GM12878 (cell line): Measurements from ENCODE around the gene SNX8. TPM values are rescaled to one million over a fixed set of nuclear protein-coding genes. Genes with fewer than 3 reads are reported as not detected.
"Not testable (repeated sequence)": the region's sequence is repeated elsewhere in the genome, so short reads cannot be mapped to it uniquely, and the experiment has no call there.

Experiments used
- ATAC-seq: fragments of 200-7000 bp; cut with Tn5 transposase; 3 replicates; pipeline ENCODE4 v1.9.1; 2020; ENCODE audit warnings: mild to moderate bottlenecking, moderate library complexity
- BruUV-seq: library from RNA; stranded (reverse); fragments of 400-500 nt; replicated peaks from 2 replicates; lab custom pipeline; 2021; lab: Mats Ljungman, UMichigan
- CTCF ChIA-PET: fragments of 300-600 bp; sonication (Branson Sonifier 250); formaldehyde crosslinking; extraction: SDS; loops from one replicate; lab custom pipeline; 2021; ENCODE audit warnings: inconsistent platforms; lab: Yijun Ruan, JAX
- POLR2A ChIA-PET: fragments of 350-600 bp; formaldehyde crosslinking; extraction: SDS; loops from one replicate; lab custom pipeline; 2021; ENCODE audit warnings: inconsistent platforms; lab: Charles Lee
- RAD21 ChIA-PET: fragments of 300-600 bp; sonication (Branson Sonifier 250); formaldehyde crosslinking; loops from one replicate; lab custom pipeline; 2023; ENCODE audit warnings: antibody characterized with exemption; ENCODE audit not compliant: unreplicated experiment; lab: Charles Lee
- SMC1A ChIA-PET: fragments of 300-600 bp; sonication (Branson Sonifier 250); formaldehyde crosslinking; loops from one replicate; lab custom pipeline; 2023; ENCODE audit not compliant: unreplicated experiment, uncharacterized antibody; lab: Charles Lee
- DNase-seq: peaks from one replicate; pipeline ENCODE4 v3.0.0-alpha.2; 2011; ENCODE audit warnings: low read depth, low spot score
- FAIRE-seq: peaks from 3 replicates; lab custom pipeline; 2011; peaks lifted over from hg19 to GRCh38; lab: Jason Lieb, UNC
- H2AFZ ChIP-seq: 2 replicates; pipeline ENCODE4 v1.6.0; 2011; ENCODE audit warnings: low read depth, low read length, control low read depth; ENCODE audit not compliant: control insufficient read depth
- H3K27ac ChIP-seq: 2 replicates; pipeline ENCODE4 v1.5.1; 2011; ENCODE audit warnings: control low read depth; ENCODE audit not compliant: control insufficient read depth, insufficient read depth
- H3K27me3 ChIP-seq, 2 experiments: replicated peaks in 1 of 2; 2 replicates each; pipeline versions ENCODE4 v1.6.0 to v1.6.1; 2011; ENCODE audit warnings: low read length in 1 of 2; ENCODE audit not compliant: control insufficient read depth in 2 of 2, insufficient read depth in 2 of 2
- H3K36me3 ChIP-seq, 2 experiments: 2 replicates each; pipeline ENCODE4 v1.5.1; 2011; ENCODE audit warnings: low read length in 1 of 2; ENCODE audit not compliant: control insufficient read depth in 2 of 2, insufficient read depth in 2 of 2
- H3K4me1 ChIP-seq: 2 replicates; pipeline ENCODE4 v1.6.1; 2011; ENCODE audit warnings: mild to moderate bottlenecking, low read length, moderate library complexity, mixed read lengths; ENCODE audit not compliant: control insufficient read depth, insufficient read depth
- H3K4me2 ChIP-seq: 2 replicates; pipeline ENCODE4 v1.6.0; 2011; ENCODE audit warnings: control low read depth; ENCODE audit not compliant: control insufficient read depth, insufficient read depth
- H3K4me3 ChIP-seq: fragments of 200-600 bp; sonication (generic); 2 replicates; pipeline ENCODE4 v1.5.1; 2016
- H3K79me2 ChIP-seq: 2 replicates; pipeline ENCODE4 v1.6.0; 2011; ENCODE audit warnings: low read length; ENCODE audit not compliant: control insufficient read depth, insufficient read depth
- H3K9ac ChIP-seq: 2 replicates; pipeline ENCODE4 v1.8.0; 2011; ENCODE audit warnings: low read length, control low read depth, mixed read lengths; ENCODE audit not compliant: control insufficient read depth, insufficient read depth
- H3K9me3 ChIP-seq: replicated peaks from 3 replicates; pipeline ENCODE4 v1.5.1; 2011; ENCODE audit warnings: mild to moderate bottlenecking, low read length; ENCODE audit not compliant: control insufficient read depth, insufficient read depth
- H4K20me1 ChIP-seq: 2 replicates; pipeline ENCODE4 v1.6.0; 2011; ENCODE audit not compliant: control insufficient read depth, insufficient read depth
- BRCA1 ChIP-seq: IDR thresholded peaks from 2 replicates; pipeline ENCODE4 v1.6.1; 2011; ENCODE audit warnings: low read depth, low read length, improper control_type of control experiment
- CREM ChIP-seq: IDR thresholded peaks from 2 replicates; pipeline ENCODE4 v1.6.1; 2014; ENCODE audit warnings: antibody characterized with exemption, low read depth
- MEF2B ChIP-seq: fragments of 450-650 bp; IDR thresholded peaks from 2 replicates; pipeline ENCODE4 v1.6.1; 2018; ENCODE audit warnings: mild to moderate bottlenecking, moderate library complexity; ENCODE audit not compliant: partially characterized antibody, poor library complexity, severe bottlenecking
- MTA2 ChIP-seq: fragments of 450-650 bp; IDR thresholded peaks from 2 replicates; pipeline ENCODE4 v1.6.1; 2016; ENCODE audit warnings: low read depth, mild to moderate bottlenecking, moderate library complexity
- RELA ChIP-seq: fragments of 450-650 bp; IDR thresholded peaks from 2 replicates; pipeline ENCODE4 v1.8.0; 2014; ENCODE audit warnings: borderline replicate concordance; ENCODE audit not compliant: partially characterized antibody
- SPI1 ChIP-seq: IDR thresholded peaks from 2 replicates; pipeline ENCODE4 v1.6.1; 2011; ENCODE audit warnings: low read depth, mild to moderate bottlenecking, low read length, moderate library complexity, borderline replicate concordance; ENCODE audit not compliant: insufficient read depth
- SREBF1 ChIP-seq: IDR thresholded peaks from 2 replicates; pipeline ENCODE4 v1.6.1; 2012; ENCODE audit warnings: mild to moderate bottlenecking, low read length
- YBX1 ChIP-seq: fragments of 450-650 bp; IDR thresholded peaks from 2 replicates; pipeline ENCODE4 v1.6.1; 2016; ENCODE audit warnings: antibody characterized with exemption
- ZNF207 ChIP-seq: fragments of 450-650 bp; IDR thresholded peaks from 2 replicates; pipeline ENCODE4 v1.6.1; 2014; ENCODE audit warnings: antibody characterized with exemption, mild to moderate bottlenecking, borderline replicate concordance
- WGBS: methylation state at CpG from one replicate; pipeline ENCODE4 v1.1.6; 2016; ENCODE audit warnings: low lambda C conversion rate; ENCODE audit not compliant: insufficient replicate concordance, insufficient coverage; ENCODE audit errors: missing lambda C conversion rate; 5-methylcytosine and 5-hydroxymethylcytosine counted together
- in situ Hi-C: fragments of 300-500 bp; cut with MboI; formaldehyde crosslinking; loops from 9 replicates; pipeline ENCODE4 v1.14.3; 2018; ENCODE audit warnings: mixed read lengths
- intact Hi-C: fragments of 100-400 bp; cut with micrococcal nuclease; formaldehyde crosslinking; loops from one replicate; pipeline ENCODE4 v1.14.2; 2022; ENCODE audit not compliant: unreplicated experiment
- polyA plus RNA-seq, 11 experiments: library from polyadenylated mRNA; depleted of rRNA in 4 of 11; unstranded in 6 of 11; stranded (reverse) in 5 of 11; fragments of >200 nt; fragmentation: Nextera tagmentation in 4 of 11; fragmentation: Illumina TruSeq in 1 of 11; extraction: Ambion mirVana in 4 of 11; extraction: Trizol in 1 of 11; gene quantifications; 1 replicate in 1 of 11; 2 replicates in 10 of 11; pipeline versions ENCODE4 v1.2.1 to v1.2.3, GENCODE V29; 2011 to 2016; ENCODE audit warnings: inconsistent platforms in 2 of 11, missing spikeins in 2 of 11, low read depth in 1 of 11
- total RNA-seq, 4 experiments: library from RNA; depleted of rRNA in 3 of 4; stranded (reverse); fragments of >200 nt in 3 of 4; fragmentation: Illumina TruSeq in 1 of 4; extraction: Trizol in 1 of 4; gene quantifications; 2 replicates each; pipeline versions ENCODE4 v1.2.1 to v1.2.3, GENCODE V29; 2013 to 2021
- TF ChIP-seq, protein P1 (sequence below): fragments of 450-650 bp; IDR thresholded peaks from 2 replicates; pipeline ENCODE4 v1.6.1; 2017; ENCODE audit warnings: mild to moderate bottlenecking
- TF ChIP-seq, protein P2 (sequence below): IDR thresholded peaks from 2 replicates; pipeline ENCODE4 v1.6.1; 2011; ENCODE audit warnings: low read depth, low read length, improper control_type of control experiment, borderline replicate concordance

Gene SNX8
- total and polyA plus RNA-seq, 10 of the 15 experiments (the other 5 are each of a cell fraction or from before 2014, with no cell fraction given), result 6.4 to 210 (median 97.6) TPM

GRCh38 chr7:2336626-2337299 lies 22.5 kb upstream of the SNX8 start (continued):
- TF ChIP-seq, protein P1, sequence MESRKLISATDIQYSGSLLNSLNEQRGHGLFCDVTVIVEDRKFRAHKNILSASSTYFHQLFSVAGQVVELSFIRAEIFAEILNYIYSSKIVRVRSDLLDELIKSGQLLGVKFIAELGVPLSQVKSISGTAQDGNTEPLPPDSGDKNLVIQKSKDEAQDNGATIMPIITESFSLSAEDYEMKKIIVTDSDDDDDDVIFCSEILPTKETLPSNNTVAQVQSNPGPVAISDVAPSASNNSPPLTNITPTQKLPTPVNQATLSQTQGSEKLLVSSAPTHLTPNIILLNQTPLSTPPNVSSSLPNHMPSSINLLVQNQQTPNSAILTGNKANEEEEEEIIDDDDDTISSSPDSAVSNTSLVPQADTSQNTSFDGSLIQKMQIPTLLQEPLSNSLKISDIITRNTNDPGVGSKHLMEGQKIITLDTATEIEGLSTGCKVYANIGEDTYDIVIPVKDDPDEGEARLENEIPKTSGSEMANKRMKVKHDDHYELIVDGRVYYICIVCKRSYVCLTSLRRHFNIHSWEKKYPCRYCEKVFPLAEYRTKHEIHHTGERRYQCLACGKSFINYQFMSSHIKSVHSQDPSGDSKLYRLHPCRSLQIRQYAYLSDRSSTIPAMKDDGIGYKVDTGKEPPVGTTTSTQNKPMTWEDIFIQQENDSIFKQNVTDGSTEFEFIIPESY, result no peak
- TF ChIP-seq MEF2B (no peak), CREM (no peak), MTA2 (no peak), YBX1 (no peak), SPI1 (no peak), BRCA1 (no peak), RELA (no peak), SREBF1 (no peak), ZNF207 (no peak)
- TF ChIP-seq, protein P2, sequence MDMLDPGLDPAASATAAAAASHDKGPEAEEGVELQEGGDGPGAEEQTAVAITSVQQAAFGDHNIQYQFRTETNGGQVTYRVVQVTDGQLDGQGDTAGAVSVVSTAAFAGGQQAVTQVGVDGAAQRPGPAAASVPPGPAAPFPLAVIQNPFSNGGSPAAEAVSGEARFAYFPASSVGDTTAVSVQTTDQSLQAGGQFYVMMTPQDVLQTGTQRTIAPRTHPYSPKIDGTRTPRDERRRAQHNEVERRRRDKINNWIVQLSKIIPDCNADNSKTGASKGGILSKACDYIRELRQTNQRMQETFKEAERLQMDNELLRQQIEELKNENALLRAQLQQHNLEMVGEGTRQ, result no peak

DNA sequence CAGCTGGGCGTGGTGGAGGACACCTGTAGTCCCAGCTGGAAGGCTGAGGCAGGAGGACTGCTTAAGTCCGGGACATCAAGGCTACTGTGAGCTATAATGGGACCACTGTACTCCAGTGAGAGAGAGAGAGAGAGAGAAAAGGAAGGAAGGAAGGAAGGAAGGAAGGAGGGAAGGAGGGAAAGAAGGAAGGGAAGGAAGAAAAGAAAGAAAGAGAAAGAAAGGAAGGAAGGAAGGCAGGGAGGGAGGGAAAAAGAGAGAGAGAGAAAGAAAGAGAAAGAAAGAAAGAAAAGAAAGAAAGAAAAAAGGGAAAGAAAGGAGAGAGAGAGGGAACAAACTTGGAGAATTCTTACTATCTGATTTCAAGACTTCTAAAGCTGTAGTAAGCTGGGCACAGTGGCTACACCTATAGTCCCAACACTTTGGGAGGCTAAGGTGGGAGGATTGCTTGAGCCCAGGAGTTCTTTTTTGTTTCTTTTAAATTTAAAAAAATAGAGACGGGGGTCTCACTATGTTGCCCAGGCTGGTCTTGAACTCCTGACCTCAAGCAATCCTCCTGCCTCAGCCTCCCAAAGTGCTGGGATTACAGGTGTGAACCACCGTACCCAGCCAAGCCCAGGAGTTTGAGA lies 18.5 kb upstream of the SNX8 start:
- ChIA-PET RAD21 (interaction anchor here (0.7 to 1.2 kb wide), 2 partner anchors 15 to 762 kb away, joined by 5 to 7 read pairs; no protein-coding TSS in a partner anchor), CTCF (interaction anchor here (0.6 to 1.3 kb wide), 5 partner anchors 8 to 1012 kb away, joined by 3 to 4 read pairs (median 3); no protein-coding TSS in a partner anchor)
- 59% methylated on average over 4 of the region's 4 CpGs for WGBS
- H3K27me3 ChIP-seq, ATAC-seq, H3K4me3 ChIP-seq, in situ Hi-C loops, POLR2A ChIA-PET, DNase-seq, H3K9me3 ChIP-seq, H4K20me1 ChIP-seq, H3K27ac ChIP-seq, H3K79me2 ChIP-seq, H3K4me1 ChIP-seq, H2AFZ ChIP-seq, H3K4me2 ChIP-seq, intact Hi-C loops, FAIRE-seq, BruUV-seq, SMC1A ChIA-PET, H3K36me3 ChIP-seq, H3K9ac ChIP-seq: not testable (repeated sequence)
